GM10847 (cell line): ENCODE results near the gene NDUFAF2.

Experiments
- POLR2A ChIP-seq: IDR thresholded peaks from 2 replicates; pipeline ENCODE4 v1.6.1; 2011; ENCODE audit not compliant: insufficient read length; ENCODE audit errors: extremely low read depth

Gene NDUFAF2

DNA sequence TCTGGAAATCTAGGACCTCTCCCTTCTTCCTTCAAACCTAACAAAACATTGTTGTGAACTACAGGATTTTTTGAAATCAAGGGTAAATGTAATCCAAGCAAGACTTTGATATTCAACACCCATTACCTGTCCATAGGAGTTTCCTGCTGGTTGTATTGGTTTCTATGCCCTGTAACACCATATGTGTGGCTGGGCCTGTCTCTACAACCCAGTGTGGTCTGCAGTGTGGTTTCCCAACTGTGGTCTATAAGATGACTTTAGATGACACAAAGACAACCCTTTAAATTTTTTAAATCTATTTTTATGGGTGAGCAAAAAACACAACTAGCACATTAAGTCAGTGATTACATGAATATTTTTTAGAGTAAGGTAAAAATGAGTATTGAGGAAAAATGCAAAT, 124.1 kb downstream of the NDUFAF2 start:
- no peak for TF ChIP-seq POLR2A

DNA sequence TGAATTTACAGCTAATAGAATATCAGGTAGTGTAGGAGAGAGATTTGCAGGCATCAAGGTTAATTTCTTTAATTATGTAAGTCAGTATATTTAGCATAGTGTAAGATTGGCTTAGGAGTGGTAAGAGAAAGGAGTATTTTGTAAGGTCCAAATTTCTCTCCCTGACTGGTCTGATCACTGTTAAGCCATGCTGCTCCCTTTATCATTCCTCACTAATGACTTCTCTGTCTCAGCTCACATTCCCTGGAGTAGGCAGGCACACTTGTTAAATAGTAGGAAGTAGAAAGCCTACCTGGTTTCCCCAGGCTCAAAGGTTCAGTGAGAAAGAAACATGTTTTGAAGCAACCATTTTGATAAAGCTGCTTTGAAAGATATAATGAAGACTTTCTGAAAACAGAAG, 126.5 kb downstream of the NDUFAF2 start:
- TF ChIP-seq POLR2A: no peak

DNA sequence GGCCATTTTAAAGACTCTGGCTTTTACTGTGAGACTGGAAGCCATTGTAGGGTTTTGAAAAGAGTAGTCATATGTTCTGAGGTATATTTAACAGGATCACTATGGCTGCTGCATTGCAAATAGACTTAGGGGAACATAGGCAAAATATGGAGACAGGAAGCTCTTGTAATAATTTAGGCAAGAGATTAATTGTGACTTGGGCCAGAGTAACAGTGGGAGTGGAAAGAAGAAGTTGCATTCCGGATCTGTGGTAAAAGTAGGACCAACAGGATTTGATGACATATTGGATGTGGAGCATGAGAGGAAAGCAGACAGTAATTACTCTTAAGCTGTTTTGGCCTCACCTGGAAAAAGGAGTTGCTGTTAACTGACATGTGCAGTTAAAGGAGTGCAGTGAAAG, 131.6 kb downstream of the NDUFAF2 start:
- TF ChIP-seq POLR2A: no peak

DNA sequence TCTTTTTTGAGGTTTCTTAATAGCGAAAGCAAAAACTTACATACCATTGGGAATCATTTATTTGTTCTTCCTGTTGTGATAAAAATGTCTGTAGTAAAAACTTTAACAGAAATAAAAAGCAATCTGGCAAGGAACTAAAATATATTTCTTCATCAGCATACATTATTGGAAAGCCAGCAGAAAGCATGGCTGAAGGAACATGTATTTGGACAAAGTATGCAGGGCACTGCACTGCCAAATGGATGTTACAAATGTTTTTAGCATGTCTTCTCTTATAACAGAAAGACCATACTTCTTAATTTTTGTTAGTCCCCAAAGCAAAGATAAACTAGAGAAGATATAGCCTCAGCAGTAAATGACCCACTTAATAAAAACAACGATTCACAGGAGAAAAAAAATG, 136.7 kb downstream of the NDUFAF2 start:
- TF ChIP-seq POLR2A: no peak

DNA sequence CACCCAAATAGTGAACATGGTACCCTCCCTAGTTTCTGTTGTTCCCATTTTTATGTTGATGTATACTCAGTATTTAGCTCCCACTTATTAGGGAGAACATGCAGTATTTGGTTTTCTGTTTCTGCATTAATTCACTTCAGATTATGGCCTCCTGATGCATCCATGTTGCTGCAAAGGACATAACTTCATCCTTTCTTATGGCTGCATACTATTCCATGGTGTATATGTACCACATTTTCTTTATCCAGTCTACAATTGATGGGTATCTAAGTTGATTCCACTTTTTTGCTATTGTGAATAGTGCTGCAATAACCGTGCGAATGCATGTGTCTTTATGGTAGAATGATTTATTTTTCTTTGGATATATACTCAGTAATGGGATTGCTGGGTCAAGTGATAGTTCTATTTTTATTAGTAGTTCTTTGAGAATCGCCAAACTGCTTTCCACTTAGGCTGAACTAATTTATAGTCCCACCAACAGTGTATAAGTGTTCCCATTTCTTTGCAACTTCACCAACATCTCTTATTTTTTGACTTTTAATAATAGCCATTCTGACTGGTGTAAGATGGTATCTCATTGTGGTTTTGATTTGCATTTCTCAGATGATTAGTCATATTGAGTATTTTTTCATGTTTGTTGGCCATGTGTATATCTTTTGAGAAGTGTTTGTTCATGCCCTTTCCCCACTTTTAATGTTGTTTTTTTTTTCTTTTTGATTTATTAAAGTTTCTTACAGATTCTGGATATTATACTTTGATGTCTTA, 137.7 kb downstream of the NDUFAF2 start:
- no peak for TF ChIP-seq POLR2A

DNA sequence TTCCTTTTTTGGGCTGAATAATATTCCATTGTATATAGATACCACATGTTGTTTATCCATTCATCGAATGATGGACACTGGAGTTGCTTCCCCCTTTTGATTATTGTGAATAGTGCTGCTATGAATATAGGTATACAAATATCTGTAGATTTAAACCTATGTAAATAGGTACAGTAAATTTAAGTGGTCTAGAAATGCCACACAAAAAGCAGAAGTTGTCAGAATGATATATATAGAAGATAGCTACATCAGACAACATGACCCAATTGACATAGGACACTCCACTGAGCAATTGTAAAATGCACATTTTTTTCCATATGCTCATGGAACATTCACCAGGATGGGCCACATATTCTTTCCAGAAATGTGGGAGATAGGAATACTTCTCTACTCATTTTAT, 139.7 kb downstream of the NDUFAF2 start:
- TF ChIP-seq POLR2A: no peak

DNA sequence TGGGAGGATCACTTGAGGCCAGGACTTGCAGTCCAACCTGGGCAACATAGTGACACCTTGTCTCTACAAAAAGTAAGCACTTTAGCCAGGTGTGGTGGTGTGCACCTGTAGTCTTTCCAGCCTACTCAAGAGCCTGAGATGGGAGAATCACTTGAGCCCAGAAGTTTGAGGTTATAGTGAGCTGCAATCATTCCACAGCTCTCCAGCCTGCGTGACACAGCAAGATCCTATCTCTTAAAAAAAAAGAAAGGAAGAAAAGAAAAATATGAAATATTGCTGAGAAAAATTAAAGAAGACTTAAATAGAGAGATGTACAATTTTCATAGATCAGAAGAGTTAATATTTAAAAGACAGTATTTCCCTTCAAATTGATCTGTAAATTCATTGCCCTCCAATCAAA, 140.9 kb downstream of the NDUFAF2 start:
- no peak for TF ChIP-seq POLR2A

DNA sequence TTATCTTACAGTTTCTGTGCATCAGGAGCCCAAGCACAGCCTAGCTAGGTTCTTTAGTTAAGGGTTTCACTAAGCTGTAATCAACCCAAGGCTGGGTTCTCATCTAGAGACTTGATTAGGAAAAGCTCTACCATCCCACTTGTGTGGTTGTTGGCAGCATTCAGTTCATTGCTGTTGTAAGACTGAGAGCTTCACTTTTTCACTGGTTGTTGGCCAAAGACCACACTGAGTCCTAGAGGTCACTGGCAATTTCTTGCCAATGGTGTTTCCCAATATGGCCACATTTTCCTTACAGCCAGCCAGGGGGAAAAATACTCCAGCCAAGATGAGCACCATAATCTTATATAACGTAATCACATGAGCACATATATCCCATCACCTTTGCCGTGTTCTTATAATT, 142.9 kb downstream of the NDUFAF2 start:
- no peak for TF ChIP-seq POLR2A

DNA sequence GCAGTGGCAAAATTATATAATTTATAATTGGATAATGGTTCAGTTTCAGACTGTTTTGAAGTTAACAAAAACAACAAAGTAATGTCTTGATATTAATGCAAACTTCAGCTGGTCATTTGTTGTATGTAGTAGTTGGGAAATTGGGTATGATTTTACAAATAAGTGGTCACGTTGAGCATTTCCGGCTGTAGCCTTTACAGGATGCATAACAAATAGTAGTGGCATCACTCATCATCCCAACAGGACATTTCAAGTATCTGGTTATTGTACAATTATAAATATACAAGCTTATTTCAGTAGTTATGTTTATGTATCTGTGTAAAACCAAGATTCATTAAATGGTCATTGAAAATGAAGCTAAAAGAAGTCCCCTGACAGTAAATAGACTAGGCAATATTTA, 144.3 kb downstream of the NDUFAF2 start:
- no peak for TF ChIP-seq POLR2A

DNA sequence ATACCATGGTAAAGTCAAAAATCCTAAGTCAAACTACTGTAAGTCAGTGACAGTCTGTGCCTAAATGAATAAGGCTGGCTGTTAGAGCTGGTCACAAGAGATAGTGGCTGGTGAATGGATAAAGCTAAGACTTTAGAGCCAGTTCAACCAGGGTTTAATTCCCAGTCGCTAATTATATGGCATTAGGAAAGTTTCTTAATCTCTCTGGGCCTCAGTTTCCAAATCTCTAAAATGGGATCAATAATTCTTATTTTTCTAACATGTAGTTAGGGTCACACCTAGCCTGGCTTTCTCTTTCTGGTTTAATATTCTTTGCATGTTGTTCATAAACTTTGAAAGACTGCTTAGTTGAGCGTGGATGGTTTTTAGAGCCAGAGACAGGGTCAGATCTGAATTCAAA, 152.5 kb downstream of the NDUFAF2 start:
- TF ChIP-seq POLR2A: no peak

DNA sequence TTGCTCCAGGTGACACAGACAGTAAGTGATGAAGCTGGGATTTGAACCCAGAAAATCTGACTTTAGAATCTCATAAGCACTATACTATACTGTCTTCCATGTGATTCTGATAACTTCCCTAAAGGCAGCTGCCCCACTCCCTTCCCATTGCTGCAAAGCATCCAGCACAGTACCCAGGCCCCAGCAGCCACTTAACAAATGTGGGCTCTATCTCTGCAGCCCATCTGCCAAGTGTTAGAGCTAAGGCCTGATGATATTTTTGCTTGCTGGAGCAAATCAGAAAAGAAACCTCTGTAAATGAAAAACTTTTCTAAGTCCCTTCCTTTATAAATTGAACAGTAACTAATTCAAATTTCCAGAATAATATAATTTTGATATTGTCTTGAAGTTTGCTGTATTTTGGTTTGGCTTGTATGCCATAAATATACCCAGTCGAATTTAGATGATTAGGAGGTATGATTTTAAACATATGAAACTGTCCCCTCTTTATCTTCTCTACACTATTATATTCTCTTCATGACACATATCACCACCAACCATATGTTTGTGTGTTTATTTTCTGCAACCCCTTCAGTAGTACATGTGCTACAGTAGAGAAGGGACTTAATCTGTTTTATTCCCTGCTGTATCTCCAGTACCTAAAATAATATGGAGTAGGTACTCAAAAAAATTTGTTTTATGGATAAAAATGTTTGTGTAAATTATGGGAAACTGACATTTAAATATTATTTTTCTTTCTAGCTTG, 153.4 kb downstream of the NDUFAF2 start:
- no peak for TF ChIP-seq POLR2A

DNA sequence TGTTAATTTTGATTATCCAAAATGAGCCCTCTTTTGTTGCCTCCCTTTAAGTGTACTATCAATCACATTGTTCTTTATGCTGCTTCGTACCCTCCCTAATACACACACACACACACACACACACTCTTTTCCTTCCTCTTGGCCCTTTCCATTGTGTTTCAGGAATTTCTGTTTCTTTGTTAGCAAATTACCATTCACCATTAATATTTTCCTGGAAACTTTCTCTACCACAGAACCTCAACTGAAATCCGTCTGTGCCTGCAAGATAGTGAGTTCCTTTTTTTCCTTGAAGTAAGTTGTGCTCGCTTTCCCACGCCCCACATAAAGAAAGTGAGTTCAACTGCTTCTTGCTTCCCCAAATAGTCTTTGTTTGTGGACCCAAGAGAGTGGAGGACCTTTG, 155.4 kb downstream of the NDUFAF2 start:
- TF ChIP-seq POLR2A: no peak

DNA sequence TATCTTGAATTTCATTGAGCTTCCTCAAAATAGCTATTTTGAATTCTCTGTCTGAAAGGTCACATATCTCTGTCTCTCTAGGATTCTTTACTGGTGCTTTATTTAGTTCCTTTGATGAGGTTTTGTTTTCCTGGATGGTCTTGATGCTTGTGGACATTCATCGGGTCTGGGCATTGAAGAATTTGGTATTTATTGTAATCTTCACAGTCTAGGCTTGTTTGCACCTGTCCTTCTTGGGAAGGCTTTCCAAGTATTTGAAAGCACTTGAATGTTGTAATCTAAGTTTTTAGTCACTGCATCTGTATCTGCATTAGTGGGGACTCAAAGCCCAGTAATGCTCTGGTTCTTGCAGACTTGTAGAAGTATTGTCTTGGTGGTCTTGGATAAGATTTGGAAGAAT, 169.4 kb downstream of the NDUFAF2 start:
- no peak for TF ChIP-seq POLR2A

DNA sequence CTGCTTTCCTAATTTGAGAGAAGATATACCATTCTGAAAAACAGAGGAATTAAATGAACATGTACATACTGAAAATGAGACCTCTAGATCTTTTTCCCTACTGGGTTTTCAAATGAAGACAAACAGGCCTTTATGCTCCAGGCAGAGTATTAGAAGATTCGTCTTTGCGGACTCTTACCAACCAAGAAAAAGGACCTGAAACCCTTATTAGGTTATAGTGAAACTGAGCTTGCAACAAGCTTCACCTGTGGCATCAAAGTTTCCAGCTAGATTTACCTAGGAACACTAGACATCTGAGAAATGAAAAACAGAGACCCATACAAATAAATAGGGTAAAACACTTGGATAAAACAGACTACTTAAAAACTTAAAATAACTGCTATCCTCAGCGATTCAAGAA, 171.0 kb downstream of the NDUFAF2 start:
- TF ChIP-seq POLR2A: no peak

DNA sequence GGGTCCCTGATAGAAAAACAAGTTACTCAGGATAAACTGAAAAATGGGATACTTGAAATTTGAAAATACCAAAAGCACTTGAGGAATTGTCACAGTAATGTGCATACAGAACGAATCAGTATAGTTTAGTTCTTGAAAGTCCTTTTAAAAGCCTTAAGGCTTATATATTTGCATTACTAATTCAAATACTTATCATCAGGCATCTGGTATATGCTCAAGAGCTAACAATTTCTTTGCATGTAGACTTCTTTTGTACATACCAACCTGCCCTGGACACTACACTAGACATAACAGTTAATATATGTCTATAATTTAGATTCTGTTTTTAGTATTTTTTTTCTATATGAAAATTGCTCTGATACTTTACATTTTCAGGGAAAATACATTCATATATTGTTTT, 174.1 kb downstream of the NDUFAF2 start:
- TF ChIP-seq POLR2A: no peak

DNA sequence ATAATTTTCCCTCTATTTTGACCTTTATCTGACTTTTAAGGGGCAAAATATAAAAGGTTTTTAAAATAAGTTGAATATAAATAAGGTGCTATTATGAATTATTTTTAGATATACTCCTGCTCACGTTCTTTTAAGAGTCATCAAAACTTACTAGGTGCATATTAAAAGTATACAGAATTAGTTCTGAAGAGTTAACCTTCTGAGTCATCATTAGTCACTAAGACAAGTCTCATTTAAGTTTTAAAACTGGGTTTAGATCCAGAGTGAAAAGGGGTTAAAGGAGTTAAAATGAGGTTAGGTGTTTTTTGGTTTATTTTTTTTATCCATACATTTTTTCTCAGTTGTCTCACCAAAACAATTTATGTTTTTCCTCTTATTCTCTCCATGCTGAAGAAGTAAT, 175.5 kb downstream of the NDUFAF2 start:
- TF ChIP-seq POLR2A: no peak

DNA sequence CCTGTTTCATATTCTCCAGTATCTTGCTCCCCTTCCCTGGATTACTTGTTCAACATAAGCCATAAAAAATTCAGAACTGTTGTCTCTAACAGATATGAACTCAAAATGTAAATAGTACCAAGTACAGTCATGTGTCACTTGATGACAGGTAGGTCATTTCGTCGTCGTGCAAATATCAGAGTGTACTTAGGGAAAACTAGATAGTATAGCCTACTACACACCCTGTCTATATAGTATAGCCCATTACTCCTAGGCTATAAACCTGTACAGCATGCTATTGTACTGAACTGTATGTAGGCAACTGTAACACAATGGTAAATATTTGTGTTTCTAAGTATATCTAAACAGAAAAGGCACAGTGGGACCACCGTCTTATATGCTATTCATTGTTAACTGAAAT, 178.1 kb downstream of the NDUFAF2 start:
- TF ChIP-seq POLR2A: no peak

DNA sequence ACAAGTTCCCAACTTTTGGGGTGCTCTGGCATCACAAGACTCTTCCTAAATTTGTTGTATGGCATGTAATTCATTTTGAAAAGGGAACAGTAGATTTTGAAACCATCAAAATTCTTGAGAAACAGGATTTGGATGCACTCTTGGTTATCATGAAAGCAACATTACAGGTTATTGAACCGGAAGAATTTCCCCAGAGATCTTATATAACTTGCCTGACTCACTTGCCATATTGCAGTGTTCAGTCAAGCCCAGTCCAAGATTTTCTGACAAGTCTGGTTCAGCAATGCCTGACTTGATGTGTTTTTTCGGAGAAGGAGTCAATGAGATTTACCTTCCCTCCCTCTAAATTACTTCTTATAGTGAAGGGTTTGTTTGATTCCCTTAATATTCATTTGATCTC, 185.3 kb downstream of the NDUFAF2 start:
- no peak for TF ChIP-seq POLR2A

DNA sequence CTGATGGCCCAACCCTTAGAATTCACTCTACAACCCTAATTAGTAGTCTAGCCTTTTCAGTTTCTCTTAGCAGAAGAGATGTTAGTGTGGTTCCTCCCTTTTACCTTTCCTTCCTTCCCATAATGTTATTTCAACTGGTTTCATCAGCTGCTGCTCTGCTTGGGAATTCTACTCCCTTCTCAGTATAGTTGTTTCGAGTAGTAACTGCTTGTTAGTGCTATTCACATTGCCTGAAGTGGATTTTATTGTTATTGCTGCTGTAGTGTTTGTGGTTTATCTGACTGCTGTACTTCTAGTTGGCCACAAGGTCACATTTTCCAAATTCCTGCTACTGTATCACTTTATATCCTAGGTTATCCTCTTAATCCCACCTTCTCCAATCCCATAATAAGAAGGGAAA, 187.6 kb downstream of the NDUFAF2 start:
- no peak for TF ChIP-seq POLR2A
